GM18868 (cell line): ENCODE measurements around the gene PTBP1.

ENCODE experiments used
- ATAC-seq: cut with Tn5 transposase; IDR thresholded peaks from one replicate; pipeline ENCODE4 v1.9.1; 2021; ENCODE audit warnings: mild to moderate bottlenecking, moderate library complexity; ENCODE audit not compliant: unreplicated experiment

PTBP1 gene

GRCh38 chr19:796692-797527, at the start of gene PTBP1:
Gene PTBP1 (plus strand): TSS chr19:797452. CDS start chr19:797498, 46 bp downstream.
- ATAC-seq = peak; percentile 77

- no peak for ATAC-seq
Observed at GRCh38 chr19:748274-748598, 49.0 kb upstream of the PTBP1 start.

GRCh38 chr19:749811-750210, 47.4 kb upstream of the PTBP1 start:
- ATAC-seq = no peak

- ATAC-seq = no peak
Observed at GRCh38 chr19:750640-751423, 46.4 kb upstream of the PTBP1 start, which contains the start of gene MISP. Gene MISP (plus strand): TSS chr19:751112. CDS start chr19:756947, 5,835 bp downstream.

- ATAC-seq = no peak
Observed at GRCh38 chr19:751501-752341, 45.5 kb upstream of the PTBP1 start.

- ATAC-seq = no peak
Observed at GRCh38 chr19:752652-753517, 44.4 kb upstream of the PTBP1 start.

- ATAC-seq = no peak
Observed at GRCh38 chr19:754530-754929, 42.7 kb upstream of the PTBP1 start.

- no peak for ATAC-seq
Observed at GRCh38 chr19:755063-755462, 42.2 kb upstream of the PTBP1 start.

GRCh38 chr19:756236-756635, 41.0 kb upstream of the PTBP1 start:
- no peak for ATAC-seq

GRCh38 chr19:756821-757688, 40.2 kb upstream of the PTBP1 start:
- no peak for ATAC-seq

- no peak for ATAC-seq
Observed at GRCh38 chr19:757811-758668, 39.2 kb upstream of the PTBP1 start.

GRCh38 chr19:763181-763580, 34.1 kb upstream of the PTBP1 start:
- ATAC-seq = no peak

GRCh38 chr19:763869-764268, 33.4 kb upstream of the PTBP1 start:
- no peak for ATAC-seq

GRCh38 chr19:764301-764700, 33.0 kb upstream of the PTBP1 start:
- ATAC-seq = no peak

- no peak for ATAC-seq
Observed at GRCh38 chr19:765179-765738, 32.0 kb upstream of the PTBP1 start.

- ATAC-seq = no peak
Observed at GRCh38 chr19:768424-768823, 28.8 kb upstream of the PTBP1 start.

GRCh38 chr19:769616-770015, 27.6 kb upstream of the PTBP1 start:
- ATAC-seq = no peak

GRCh38 chr19:771332-771785, 25.9 kb upstream of the PTBP1 start:
- ATAC-seq = no peak
